Measurements from ENCODE around the gene DMRT1. TPM values are rescaled to one million over a fixed set of nuclear protein-coding genes. Genes with fewer than 3 reads are reported as not detected.

Gene DMRT1
- total RNA-seq, 1 donor from 2014 or later = 0.09 TPM

DNA sequence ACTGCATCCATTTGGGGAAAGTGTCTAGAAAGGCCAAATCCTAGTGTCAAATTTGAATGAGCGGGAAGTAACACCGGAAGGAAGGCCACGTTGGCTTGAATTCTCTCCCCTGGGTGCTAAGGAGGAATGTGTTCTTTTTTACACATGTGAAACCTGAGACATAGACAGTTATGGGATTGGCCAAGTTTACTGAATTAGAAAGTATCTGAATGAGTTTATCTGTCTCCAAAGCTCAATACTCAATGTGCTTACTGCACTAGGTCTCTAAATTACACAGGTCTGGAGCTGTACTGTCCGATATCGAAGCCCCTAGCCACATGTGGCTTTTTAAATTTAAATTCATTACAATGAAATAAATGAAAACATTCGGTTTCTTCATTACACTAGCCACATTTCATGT, 6.0 kb downstream of the DMRT1 start:
- Histone ChIP-seq H3K4me3 (no peak overlapping the region), H3K79me2 (ENCODE audit: low read depth) (no peaks in the 10 kb centered on the region), H3K27ac (no peak overlapping the region), H3K9me3 (ENCODE audit: low read depth) (no peaks in the 10 kb centered on the region), H3K36me3 (no peaks in the 10 kb centered on the region), H4K20me1 (ENCODE audit: low read depth) (peaks cover 16% of the 10 kb centered on the region), H3K4me2 (no peak overlapping the region), H3K4me1 (peaks cover 3% of the 10 kb centered on the region), H3F3A (ENCODE audit: low read depth) (peaks cover 10% of the 10 kb centered on the region), H2AFZ (replicated peaks) (no peak overlapping the region), H3K9ac (no peak overlapping the region), H3K27me3 (peaks cover 95% of the 10 kb centered on the region)
- H3K4me3 Mint-ChIP-seq = no peak overlapping the region
- peaks cover 8% of the 10 kb centered on the region for H3K4me1 Mint-ChIP-seq
- no peak for TF ChIP-seq EZH2phosphoT487 (IDR thresholded peaks at IDR 0.05)
- no peak for TF ChIP-seq EZH2 (IDR thresholded peaks at IDR 0.05)
- TF ChIP-seq CTCF (IDR thresholded peaks at IDR 0.05) = no peak
- no peaks in the 10 kb centered on the region for H3K9me3 Mint-ChIP-seq
- H3K27me3 Mint-ChIP-seq (ENCODE audit: insufficient read depth, low read depth) = peaks cover 42% of the 10 kb centered on the region
- H3K27ac Mint-ChIP-seq = no peak overlapping the region
- no peaks in the 10 kb centered on the region for H3K36me3 Mint-ChIP-seq
- no peak for DNase-seq (ENCODE audit: low spot score)

DNA sequence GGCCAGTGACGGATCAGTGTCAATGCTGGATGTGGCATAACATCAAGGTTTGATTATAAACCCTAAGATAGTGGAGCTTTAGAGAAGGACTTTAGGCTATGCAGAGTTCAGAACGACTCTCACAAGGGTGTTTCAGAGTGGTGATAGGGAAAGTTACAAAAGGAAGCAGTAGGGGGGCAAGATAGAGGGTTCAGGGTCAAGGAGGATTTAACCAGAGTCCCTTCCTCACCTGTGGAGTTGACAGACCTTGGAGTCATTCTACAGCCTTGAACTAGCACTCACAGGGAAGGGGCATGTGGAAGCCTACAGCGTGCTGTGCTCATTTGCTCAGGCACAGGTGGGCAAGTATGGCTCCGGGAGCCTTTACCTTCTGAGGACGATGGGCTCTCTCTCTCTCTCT, 7.9 kb downstream of the DMRT1 start:
- Mint-ChIP-seq H3K9me3 (no peaks in the 10 kb centered on the region), H3K4me3 (no peak overlapping the region), H3K36me3 (no peaks in the 10 kb centered on the region), H3K27ac (no peak overlapping the region), H3K27me3 (ENCODE audit: insufficient read depth, low read depth) (peaks cover 24% of the 10 kb centered on the region), H3K4me1 (peaks cover 4% of the 10 kb centered on the region)
- Histone ChIP-seq H3F3A (ENCODE audit: low read depth) (no peaks in the 10 kb centered on the region), H3K4me2 (no peak overlapping the region), H3K27ac (no peak overlapping the region), H3K4me1 (no peaks in the 10 kb centered on the region), H3K36me3 (no peaks in the 10 kb centered on the region), H3K9me3 (ENCODE audit: low read depth) (no peaks in the 10 kb centered on the region), H2AFZ (replicated peaks) (no peak overlapping the region), H3K4me3 (no peak overlapping the region), H4K20me1 (ENCODE audit: low read depth) (no peaks in the 10 kb centered on the region), H3K9ac (no peak overlapping the region), H3K27me3 (peaks cover 83% of the 10 kb centered on the region), H3K79me2 (ENCODE audit: low read depth) (no peaks in the 10 kb centered on the region)
- DNase-seq (ENCODE audit: low spot score) = no peak
- TF ChIP-seq EZH2phosphoT487 (IDR thresholded peaks at IDR 0.05) = no peak

DNA sequence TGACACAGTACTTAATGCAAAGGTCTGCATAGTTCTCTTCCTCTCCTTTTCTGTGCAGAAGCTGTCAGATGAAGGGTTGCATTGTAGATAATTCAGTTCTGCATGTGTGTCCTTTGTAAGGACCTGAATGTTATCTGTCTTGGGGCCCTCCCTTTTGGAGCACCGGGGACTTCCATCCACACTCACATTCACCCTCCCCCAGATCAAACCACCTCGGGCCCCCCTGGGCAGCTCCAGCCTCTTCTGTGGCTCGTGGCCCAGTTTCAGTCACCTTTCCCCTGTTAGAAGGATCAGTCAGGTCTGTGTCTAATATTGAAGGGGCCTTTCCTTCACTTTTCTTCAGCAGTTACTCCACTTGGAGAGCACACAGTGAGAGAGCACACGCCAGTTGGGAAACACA, 11.0 kb downstream of the DMRT1 start:
- TF ChIP-seq EZH2phosphoT487 (IDR thresholded peaks at IDR 0.05) (no peak), EZH2 (IDR thresholded peaks at IDR 0.05) (no peak), CTCF (IDR thresholded peaks at IDR 0.05) (no peak)
- Mint-ChIP-seq H3K27ac (no peak overlapping the region), H3K27me3 (ENCODE audit: insufficient read depth, low read depth) (peaks cover 7% of the 10 kb centered on the region), H3K4me3 (no peak overlapping the region), H3K4me1 (peaks cover under 1% of the 10 kb centered on the region), H3K36me3 (no peaks in the 10 kb centered on the region), H3K9me3 (no peaks in the 10 kb centered on the region)
- Histone ChIP-seq H3K9ac (no peak overlapping the region), H3K27ac (no peak overlapping the region), H3K4me3 (no peak overlapping the region), H3K9me3 (ENCODE audit: low read depth) (no peaks in the 10 kb centered on the region), H3K36me3 (no peaks in the 10 kb centered on the region), H2AFZ (replicated peaks) (peak overlapping the region; percentile 12), H4K20me1 (ENCODE audit: low read depth) (no peaks in the 10 kb centered on the region), H3K4me1 (no peaks in the 10 kb centered on the region), H3F3A (ENCODE audit: low read depth) (no peaks in the 10 kb centered on the region), H3K79me2 (ENCODE audit: low read depth) (no peaks in the 10 kb centered on the region), H3K27me3 (peaks cover 52% of the 10 kb centered on the region), H3K4me2 (no peak overlapping the region)
- no peak for DNase-seq (ENCODE audit: low spot score)

DNA sequence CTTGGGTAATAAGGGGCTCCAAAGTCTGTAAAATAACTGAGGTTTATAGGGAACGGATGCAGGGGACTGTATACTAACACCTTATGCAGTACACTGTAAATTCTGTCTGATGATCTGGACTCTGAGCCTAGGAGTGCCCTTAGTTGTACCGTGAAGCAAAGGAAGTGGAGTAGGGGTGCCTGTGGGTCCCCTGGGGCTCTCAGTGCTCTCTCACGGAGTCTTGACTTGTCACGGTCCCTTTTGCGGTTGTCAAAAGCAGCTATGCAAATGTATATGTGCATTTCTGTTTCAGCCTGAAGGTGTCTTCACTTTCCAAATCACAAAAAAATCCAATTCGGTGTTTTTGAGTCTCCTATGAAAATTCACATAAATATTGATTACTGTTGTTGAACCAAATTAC, 17.8 kb downstream of the DMRT1 start:
- H3K4me1 Mint-ChIP-seq = no peaks in the 10 kb centered on the region
- no peak overlapping the region for H3K4me3 ChIP-seq
- H3K27ac ChIP-seq = no peak overlapping the region
- peaks cover 3% of the 10 kb centered on the region for H3K27me3 Mint-ChIP-seq (ENCODE audit: insufficient read depth, low read depth)
- H3K79me2 ChIP-seq (ENCODE audit: low read depth) = no peaks in the 10 kb centered on the region
- no peak for TF ChIP-seq EZH2 (IDR thresholded peaks at IDR 0.05)
- no peak for TF ChIP-seq EZH2phosphoT487 (IDR thresholded peaks at IDR 0.05)
- no peak for TF ChIP-seq CTCF (IDR thresholded peaks at IDR 0.05)
- H3K9me3 Mint-ChIP-seq = peaks cover 10% of the 10 kb centered on the region
- no peaks in the 10 kb centered on the region for H3K9me3 ChIP-seq (ENCODE audit: low read depth)
- H3K36me3 Mint-ChIP-seq = no peaks in the 10 kb centered on the region
- H3K27ac Mint-ChIP-seq = no peak overlapping the region
- H2AFZ ChIP-seq (replicated peaks) = no peak overlapping the region
- no peak overlapping the region for H3K4me3 Mint-ChIP-seq
- no peak overlapping the region for H3K9ac ChIP-seq
- H3K4me1 ChIP-seq = no peaks in the 10 kb centered on the region
- H3K36me3 ChIP-seq = no peaks in the 10 kb centered on the region
- no peaks in the 10 kb centered on the region for H3K27me3 ChIP-seq
- DNase-seq (ENCODE audit: low spot score) = no peak
- no peak overlapping the region for H3K4me2 ChIP-seq
- no peaks in the 10 kb centered on the region for H3F3A ChIP-seq (ENCODE audit: low read depth)
- no peaks in the 10 kb centered on the region for H4K20me1 ChIP-seq (ENCODE audit: low read depth)

All from neural progenitor cell (in vitro differentiated cells).